BE2C (cell line): ENCODE results near the gene PDK1.

Experiments
- DNase-seq: peaks from one replicate; pipeline ENCODE4 v3.0.0-alpha.2; 2020
- H3K27me3 ChIP-seq: fragments of 250-450 bp; sonication (Bioruptor Pico); 2 replicates; pipeline ENCODE4 v1.5.1; 2020; ENCODE audit warnings: mild to moderate bottlenecking
- H3K36me3 ChIP-seq: fragments of 250-450 bp; sonication (Bioruptor Pico); 2 replicates; pipeline ENCODE4 v1.5.1; 2020; ENCODE audit warnings: mild to moderate bottlenecking
- H3K4me1 ChIP-seq: fragments of 250-450 bp; sonication (Bioruptor Pico); 2 replicates; pipeline ENCODE4 v1.5.1; 2020
- H3K4me3 ChIP-seq: 2 replicates; pipeline ENCODE4 v1.5.1; 2011; ENCODE audit warnings: low read depth, low read length
- H3K9me3 ChIP-seq: fragments of 250-450 bp; sonication (Bioruptor Pico); 2 replicates; pipeline ENCODE4 v1.5.1; 2020
- TF ChIP-seq, protein P1 (sequence below): IDR thresholded peaks from 2 replicates; pipeline ENCODE4 v1.5.1; 2012; ENCODE audit warnings: mild to moderate bottlenecking, low read depth, low read length

PDK1 gene

DNA sequence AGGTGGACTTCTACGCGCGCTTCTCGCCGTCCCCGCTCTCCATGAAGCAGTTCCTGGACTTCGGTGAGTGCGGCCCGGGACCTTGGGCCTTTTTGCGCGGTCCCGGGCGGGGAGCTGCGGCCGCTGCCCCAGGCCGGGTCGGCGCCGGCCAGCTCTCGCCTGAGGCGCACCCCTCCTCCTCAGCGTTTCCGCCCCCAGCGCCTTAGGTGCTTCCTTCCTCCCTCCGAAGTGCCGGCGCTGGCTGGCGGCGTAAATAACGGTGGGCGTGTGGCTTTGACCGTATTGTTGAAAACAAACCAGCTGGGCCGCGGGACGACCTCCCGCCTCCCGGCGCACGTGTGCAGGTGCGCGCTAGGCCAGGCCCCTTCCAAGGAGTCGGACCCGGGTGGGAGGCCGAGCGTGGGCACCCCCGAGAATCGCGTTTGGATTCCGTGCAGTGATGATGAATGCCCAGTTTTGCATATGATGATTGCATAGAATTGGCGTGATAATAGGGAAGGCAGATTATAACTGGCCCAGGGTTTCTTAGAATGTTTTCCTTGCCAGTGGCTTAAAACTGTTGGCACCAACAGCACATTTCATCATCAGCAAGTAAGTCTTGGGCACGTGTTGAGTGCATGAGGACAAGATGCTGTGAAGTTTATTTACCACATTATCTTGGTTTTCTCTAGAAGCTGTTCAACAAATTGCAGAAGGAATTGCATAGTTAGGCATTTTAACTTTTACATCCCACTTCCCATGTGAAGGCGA is 569 bp downstream of the PDK1 start:
- DNase-seq = peak; percentile 19
- Histone ChIP-seq H3K4me1 (no peaks in the 10 kb centered on the region; the same call in 1 of the 2 replicates), H3K9me3 (no peaks in the 10 kb centered on the region), H3K4me3 (peak overlapping the region; percentile 78), H3K27me3 (no peaks in the 10 kb centered on the region), H3K36me3 (no peaks in the 10 kb centered on the region)
- TF ChIP-seq, protein P1, sequence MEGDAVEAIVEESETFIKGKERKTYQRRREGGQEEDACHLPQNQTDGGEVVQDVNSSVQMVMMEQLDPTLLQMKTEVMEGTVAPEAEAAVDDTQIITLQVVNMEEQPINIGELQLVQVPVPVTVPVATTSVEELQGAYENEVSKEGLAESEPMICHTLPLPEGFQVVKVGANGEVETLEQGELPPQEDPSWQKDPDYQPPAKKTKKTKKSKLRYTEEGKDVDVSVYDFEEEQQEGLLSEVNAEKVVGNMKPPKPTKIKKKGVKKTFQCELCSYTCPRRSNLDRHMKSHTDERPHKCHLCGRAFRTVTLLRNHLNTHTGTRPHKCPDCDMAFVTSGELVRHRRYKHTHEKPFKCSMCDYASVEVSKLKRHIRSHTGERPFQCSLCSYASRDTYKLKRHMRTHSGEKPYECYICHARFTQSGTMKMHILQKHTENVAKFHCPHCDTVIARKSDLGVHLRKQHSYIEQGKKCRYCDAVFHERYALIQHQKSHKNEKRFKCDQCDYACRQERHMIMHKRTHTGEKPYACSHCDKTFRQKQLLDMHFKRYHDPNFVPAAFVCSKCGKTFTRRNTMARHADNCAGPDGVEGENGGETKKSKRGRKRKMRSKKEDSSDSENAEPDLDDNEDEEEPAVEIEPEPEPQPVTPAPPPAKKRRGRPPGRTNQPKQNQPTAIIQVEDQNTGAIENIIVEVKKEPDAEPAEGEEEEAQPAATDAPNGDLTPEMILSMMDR = no peak

DNA sequence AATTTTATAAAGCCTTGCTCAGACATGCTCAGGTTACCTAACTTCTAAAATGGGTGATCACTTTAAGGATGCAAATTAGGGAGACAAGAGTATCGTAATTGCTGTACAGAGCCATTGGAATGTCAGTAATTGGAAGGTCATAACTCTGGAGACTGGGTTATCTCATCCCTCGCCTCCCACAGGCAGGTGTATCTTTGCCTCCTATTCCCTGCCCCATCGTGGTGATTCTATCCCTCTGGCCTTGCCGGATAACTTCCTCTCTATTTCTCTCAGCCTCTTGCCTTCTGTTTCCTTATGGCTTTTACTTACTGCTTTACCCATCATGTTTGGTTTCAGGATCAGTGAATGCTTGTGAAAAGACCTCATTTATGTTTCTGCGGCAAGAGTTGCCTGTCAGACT is 2.5 kb downstream of the PDK1 start:
- H3K36me3 ChIP-seq = no peaks in the 10 kb centered on the region
- DNase-seq = no peak
- H3K4me1 ChIP-seq = no peaks in the 10 kb centered on the region; the same call in 1 of the 2 replicates
- H3K4me3 ChIP-seq = 0 out of 2 replicates have a peak overlapping the region, but pooled peaks have one; percentile 2
- H3K9me3 ChIP-seq = no peaks in the 10 kb centered on the region
- TF ChIP-seq, protein P1 = no peak
- no peaks in the 10 kb centered on the region for H3K27me3 ChIP-seq

DNA sequence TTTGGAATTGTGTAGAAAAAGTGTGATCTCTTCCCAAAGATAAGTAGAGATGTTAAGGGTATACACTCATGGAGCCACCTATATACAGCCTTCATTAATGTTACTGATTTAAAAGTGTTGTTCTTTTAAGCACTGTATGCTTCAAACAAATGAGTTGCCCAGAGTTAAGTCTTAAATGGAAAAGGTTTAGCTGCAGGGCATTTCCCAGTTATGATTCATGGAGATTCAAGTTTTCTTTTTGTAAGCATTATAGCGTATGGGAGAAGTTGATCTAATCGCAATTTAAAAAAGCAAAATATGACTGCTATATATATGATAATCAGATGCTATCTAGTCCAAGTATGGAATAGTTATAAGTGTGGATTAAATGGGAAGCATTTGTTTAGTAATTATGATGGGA is 4.8 kb downstream of the PDK1 start:
- DNase-seq = no peak
- Histone ChIP-seq H3K4me3 (no peak overlapping the region), H3K4me1 (peaks cover 5% of the 10 kb centered on the region; the same call in 1 of the 2 replicates), H3K27me3 (no peaks in the 10 kb centered on the region), H3K36me3 (peaks cover 3% of the 10 kb centered on the region; the same call in 1 of the 2 replicates), H3K9me3 (no peaks in the 10 kb centered on the region)
- TF ChIP-seq, protein P1 = no peak

DNA sequence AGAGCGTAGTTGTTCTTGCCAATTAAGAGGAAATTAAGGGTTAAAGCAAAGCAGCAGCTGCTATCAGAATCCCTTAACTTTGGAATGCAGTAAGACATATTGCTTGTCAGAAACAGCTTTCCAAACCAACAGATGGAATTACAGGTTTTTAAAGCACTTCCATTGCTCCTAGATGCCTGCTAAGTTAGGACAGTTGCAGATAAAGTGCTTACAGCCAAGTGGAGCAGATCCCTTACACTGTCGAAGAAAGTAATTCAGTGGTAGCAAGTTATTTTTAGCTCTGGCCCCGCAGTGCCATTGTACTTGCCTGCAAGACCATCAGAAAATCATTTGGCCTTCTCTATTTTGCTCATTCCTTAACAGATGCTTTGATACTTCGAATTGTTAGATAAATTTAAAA is 5.4 kb downstream of the PDK1 start:
- H3K36me3 ChIP-seq = peaks cover 3% of the 10 kb centered on the region; the same call in 1 of the 2 replicates
- peaks cover 5% of the 10 kb centered on the region; the same call in 1 of the 2 replicates for H3K4me1 ChIP-seq
- H3K4me3 ChIP-seq = no peak overlapping the region
- H3K27me3 ChIP-seq = no peaks in the 10 kb centered on the region
- no peak for DNase-seq
- TF ChIP-seq, protein P1 = no peak
- H3K9me3 ChIP-seq = no peaks in the 10 kb centered on the region

DNA sequence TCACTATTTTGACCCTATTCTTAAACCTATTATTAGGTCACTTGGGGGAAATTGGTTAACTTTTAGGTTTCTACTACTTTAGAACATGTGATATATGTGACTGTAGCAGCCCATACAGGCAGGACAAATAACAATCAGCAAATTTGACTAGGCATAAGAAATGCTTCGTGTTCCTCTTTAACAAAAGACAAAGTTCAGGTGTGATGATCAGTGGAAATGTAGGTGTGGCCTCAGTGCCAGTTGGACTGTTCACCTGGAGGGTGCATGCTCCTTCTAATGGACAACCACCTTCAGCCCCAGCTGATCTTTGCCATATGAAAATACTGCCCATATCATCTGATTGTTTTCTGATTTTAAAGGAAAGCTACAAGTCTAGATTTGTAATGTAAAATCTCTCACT is 6.4 kb downstream of the PDK1 start:
- Histone ChIP-seq H3K27me3 (no peaks in the 10 kb centered on the region), H3K36me3 (peaks cover 3% of the 10 kb centered on the region; the same call in 1 of the 2 replicates), H3K9me3 (no peaks in the 10 kb centered on the region), H3K4me1 (peaks cover 5% of the 10 kb centered on the region; the same call in 1 of the 2 replicates), H3K4me3 (no peak overlapping the region)
- no peak for DNase-seq
- TF ChIP-seq, protein P1 = no peak

DNA sequence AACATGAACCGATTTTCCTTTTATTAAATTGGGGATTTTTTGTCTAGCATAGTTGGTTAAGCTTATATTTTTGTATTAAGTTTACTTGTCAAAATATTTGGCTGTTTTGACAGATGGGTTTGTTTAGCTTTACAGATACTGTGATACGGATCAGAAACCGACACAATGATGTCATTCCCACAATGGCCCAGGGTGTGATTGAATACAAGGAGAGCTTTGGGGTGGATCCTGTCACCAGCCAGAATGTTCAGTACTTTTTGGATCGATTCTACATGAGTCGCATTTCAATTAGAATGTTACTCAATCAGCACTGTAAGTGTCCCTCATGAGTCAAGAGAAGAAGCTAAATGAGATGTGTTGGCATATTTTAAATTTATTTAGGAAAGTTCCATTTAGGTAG is 8.5 kb downstream of the PDK1 start:
- Histone ChIP-seq H3K4me1 (peaks cover 5% of the 10 kb centered on the region; the same call in 1 of the 2 replicates), H3K9me3 (no peaks in the 10 kb centered on the region), H3K36me3 (peaks cover 3% of the 10 kb centered on the region; the same call in 1 of the 2 replicates)

More for the DNA sequence above, 8.5 kb downstream of the PDK1 start:
- TF ChIP-seq, protein P1 = no peak
- DNase-seq = no peak
- H3K4me3 ChIP-seq = no peak overlapping the region
- no peaks in the 10 kb centered on the region for H3K27me3 ChIP-seq
